HCT116 (cell line): ENCODE results near the gene OBSCN. TPM values are rescaled to one million over a fixed set of nuclear protein-coding genes. Genes with fewer than 3 reads are reported as not detected.

Source experiments
- ATAC-seq: fragments of 200-7000 bp; cut with Tn5 transposase; 2 replicates; pipeline ENCODE4 v1.9.1; 2020; ENCODE audit warnings: mild to moderate bottlenecking, moderate library complexity
- BruUV-seq: library from RNA; stranded (reverse); fragments of 400-500 nt; replicated peaks from 2 replicates; lab custom pipeline; 2021; lab: Mats Ljungman, UMichigan
- CTCF ChIA-PET: fragments of 300-600 bp; sonication (Branson Sonifier 250); formaldehyde crosslinking; loops from one replicate; lab custom pipeline; 2021; ENCODE audit warnings: antibody characterized with exemption; lab: Charles Lee
- POLR2A ChIA-PET: fragments of 300-600, 350-600 bp; sonication (Branson Sonifier 250); formaldehyde crosslinking; loops from one replicate; lab custom pipeline; 2021; ENCODE audit warnings: antibody characterized with exemption; lab: Charles Lee
- RAD21 ChIA-PET, 2 experiments: fragments of 300-600 bp; sonication (Branson Sonifier 250); formaldehyde crosslinking; loops; one replicate each; lab custom pipeline; 2023; ENCODE audit warnings: low total read pairs in 2 of 2; ENCODE audit not compliant: uncharacterized antibody in 2 of 2, unreplicated experiment in 2 of 2, low non-redundant PET in 1 of 2; lab: Charles Lee
- DNase-seq: peaks from one replicate; pipeline ENCODE4 v3.0.0-alpha.2; 2010; ENCODE audit warnings: low read depth, low spot score
- H2AFZ ChIP-seq: fragments of 200-600 bp; shearing (Covaris generic), sonication (generic); 2 replicates; pipeline ENCODE4 v1.6.1; 2017; ENCODE audit warnings: low read depth, mixed run types, mixed read lengths, antibody characterized with exemption, low read length; ENCODE audit not compliant: poor library complexity, severe bottlenecking
- H3K27ac ChIP-seq: 2 replicates; pipeline ENCODE4 v1.5.1; 2012; ENCODE audit warnings: low read depth, low read length
- H3K27me3 ChIP-seq: fragments of 200-600 bp; sonication (generic); 2 replicates; pipeline ENCODE4 v1.6.1; 2016; ENCODE audit warnings: mixed run types, low read length, mixed read lengths; ENCODE audit not compliant: insufficient read depth
- H3K36me3 ChIP-seq, 2 experiments: fragments of 200-500 bp in 1 of 2; fragments of 200-600 bp in 1 of 2; sonication (Bioruptor generic) in 1 of 2; sonication (generic) in 1 of 2; 2 replicates each; pipeline versions ENCODE4 v1.5.1 to v1.6.1; 2014 to 2016; ENCODE audit warnings: low read length in 2 of 2, inconsistent platforms in 1 of 2, mixed read lengths in 1 of 2, mixed run types in 1 of 2; ENCODE audit not compliant: insufficient read depth in 2 of 2, control insufficient read depth in 1 of 2
- H3K4me1 ChIP-seq, 2 experiments: fragments of 200-600 bp in 1 of 2; sonication (generic) in 1 of 2; 2 replicates each; pipeline versions ENCODE4 v1.5.1 to v1.6.1; 2012 to 2017; ENCODE audit warnings: low read length in 2 of 2, inconsistent platforms in 1 of 2, mild to moderate bottlenecking in 1 of 2, mixed read lengths in 1 of 2, mixed run types in 1 of 2, moderate library complexity in 1 of 2; ENCODE audit not compliant: insufficient read depth in 2 of 2, control insufficient read depth in 1 of 2
- H3K4me2 ChIP-seq: fragments of 200-600 bp; sonication (generic); 2 replicates; pipeline ENCODE4 v1.6.1; 2017; ENCODE audit warnings: mixed run types, low read length, mixed read lengths
- H3K4me3 ChIP-seq, 2 experiments: fragments of 200-600 bp in 1 of 2; sonication (generic) in 1 of 2; replicated peaks in 1 of 2; 2 replicates each; pipeline ENCODE4 v1.5.1; 2011 to 2016; ENCODE audit warnings: low read length in 2 of 2, control low read depth in 1 of 2, low read depth in 1 of 2, mild to moderate bottlenecking in 1 of 2, mixed read lengths in 1 of 2, mixed run types in 1 of 2
- H3K79me2 ChIP-seq: fragments of 200-600 bp; sonication (generic); 2 replicates; pipeline ENCODE4 v1.6.1; 2017; ENCODE audit warnings: mild to moderate bottlenecking, mixed run types, low read length, moderate library complexity, mixed read lengths; ENCODE audit not compliant: insufficient read depth
- H3K9ac ChIP-seq: fragments of 200-600 bp; sonication (generic); 2 replicates; pipeline ENCODE4 v1.6.1; 2016; ENCODE audit warnings: low read length, mixed read lengths
- H3K9me2 ChIP-seq: fragments of 200-600 bp; sonication (generic), shearing (Covaris generic); 2 replicates; pipeline ENCODE4 v1.6.1; 2017; ENCODE audit warnings: mixed run types, mild to moderate bottlenecking, moderate library complexity; ENCODE audit not compliant: insufficient read depth
- H3K9me3 ChIP-seq, 2 experiments: fragments of 200-500 bp in 1 of 2; fragments of 200-600 bp in 1 of 2; sonication (Bioruptor generic) in 1 of 2; sonication (generic) in 1 of 2; 2 replicates each; pipeline ENCODE4 v1.6.1; 2014 to 2017; ENCODE audit warnings: low read length in 2 of 2, mixed read lengths in 2 of 2, inconsistent platforms in 1 of 2, low read depth in 1 of 2, mild to moderate bottlenecking in 1 of 2, mixed run types in 1 of 2, moderate library complexity in 1 of 2; ENCODE audit not compliant: control insufficient read depth in 1 of 2, insufficient read depth in 1 of 2
- H4K20me1 ChIP-seq: fragments of 200-600 bp; sonication (generic), shearing (Covaris generic); 2 replicates; pipeline ENCODE4 v1.6.1; 2017; ENCODE audit warnings: mixed run types, mild to moderate bottlenecking, moderate library complexity; ENCODE audit not compliant: insufficient read depth
- ATF3 ChIP-seq: IDR thresholded peaks from 2 replicates; pipeline ENCODE4 v1.6.1; 2012
- CTCF ChIP-seq, 3 experiments: fragments of 200-600 bp in 1 of 3; sonication (generic) in 1 of 3; IDR thresholded peaks in 2 of 3; conservative IDR thresholded peaks in 1 of 3; 2 replicates each; pipeline ENCODE4 v1.5.1; 2012 to 2017; ENCODE audit warnings: low read depth in 2 of 3, low read length in 2 of 3, antibody characterized with exemption in 1 of 3, borderline replicate concordance in 1 of 3, control low read depth in 1 of 3, mild to moderate bottlenecking in 1 of 3, mixed read lengths in 1 of 3, mixed run types in 1 of 3, moderate library complexity in 1 of 3; ENCODE audit not compliant: insufficient read depth in 1 of 3
- EGR1 ChIP-seq: IDR thresholded peaks from 2 replicates; pipeline ENCODE4 v1.6.1; 2012; ENCODE audit warnings: low read depth
- ELF1 ChIP-seq: IDR thresholded peaks from 2 replicates; pipeline ENCODE4 v1.6.1; 2012; ENCODE audit warnings: low read depth, borderline replicate concordance
- JUND ChIP-seq: IDR thresholded peaks from 2 replicates; pipeline ENCODE4 v1.6.1; 2012
- POLR2AphosphoS5 ChIP-seq: IDR thresholded peaks from 2 replicates; pipeline ENCODE4 v1.6.1; 2011; ENCODE audit warnings: mild to moderate bottlenecking, low read depth, low read length, moderate library complexity
- RAD21 ChIP-seq: IDR thresholded peaks from 2 replicates; pipeline ENCODE4 v1.6.1; 2012; ENCODE audit warnings: low read depth, mild to moderate bottlenecking
- SIN3A ChIP-seq: IDR thresholded peaks from 2 replicates; pipeline ENCODE4 v1.6.1; 2012; ENCODE audit warnings: low read depth
- SP1 ChIP-seq: IDR thresholded peaks from 2 replicates; pipeline ENCODE4 v1.6.1; 2012; ENCODE audit warnings: low read depth
- SRF ChIP-seq: IDR thresholded peaks from 2 replicates; pipeline ENCODE4 v1.6.1; 2012; ENCODE audit warnings: low read depth
- YY1 ChIP-seq: IDR thresholded peaks from 2 replicates; pipeline ENCODE4 v1.6.1; 2011; ENCODE audit warnings: low read length, low read depth, moderate library complexity, mild to moderate bottlenecking; ENCODE audit not compliant: insufficient replicate concordance; ENCODE audit errors: extremely low read depth
- ZFX ChIP-seq: fragments of 450-650 bp; IDR thresholded peaks from 2 replicates; pipeline ENCODE4 v1.6.1; 2017
- intact Hi-C: fragments of 100-400 bp; cut with micrococcal nuclease; formaldehyde crosslinking; loops from 2 replicates; pipeline ENCODE4 v1.10.0; 2022
- total RNA-seq: library from RNA; stranded (reverse); gene quantifications from one replicate; pipeline ENCODE4 v1.2.1, GENCODE V29; 2021; ENCODE audit not compliant: unreplicated experiment

The OBSCN gene
- total RNA-seq, 1 experiment from 2014 or later: 16.6 TPM

- TF ChIP-seq ELF1: no peak
- TF ChIP-seq YY1: no peak
- TF ChIP-seq POLR2AphosphoS5: no peak
- no peak for TF ChIP-seq EGR1
- TF ChIP-seq SIN3A: no peak
- no peak for TF ChIP-seq JUND
- TF ChIP-seq RAD21: no peak
- TF ChIP-seq ZFX: no peak
- TF ChIP-seq SP1: no peak
- no peak for TF ChIP-seq SRF
- no TSS peak for BruUV-seq
- Histone ChIP-seq H3K9me2 (no peaks in the 10 kb centered on the region), H2AFZ (no peak overlapping the region), H3K79me2 (no peaks in the 10 kb centered on the region), H3K4me1 (peaks cover 0 to 5% of the 10 kb centered on the region in 2 experiments; a peak in 1 of 4 replicates), H3K9ac (no peak overlapping the region), H3K4me2 (no peak overlapping the region), H3K4me3 (no peak overlapping the region), H3K27ac (no peak overlapping the region), H4K20me1 (no peaks in the 10 kb centered on the region), H3K36me3 (no peaks in the 10 kb centered on the region), H3K27me3 (no peaks in the 10 kb centered on the region), H3K9me3 (peaks cover 0 to 4% of the 10 kb centered on the region in 2 experiments; a peak in 1 of 4 replicates)
- ChIA-PET CTCF (no interaction called here), RAD21 (no interaction called here), POLR2A (no interaction called here)
- intact Hi-C loops: no loop called here
- ATAC-seq (no peak), DNase-seq (no peak)
These were observed 20.8 kb downstream of the OBSCN start for GRCh38 chr1:228228601-228229074.

- CTCF ChIA-PET: no interaction called here
- H3K9me3 ChIP-seq: peaks cover 0 to 4% of the 10 kb centered on the region in 2 experiments; a peak in 2 of 4 replicates
- H3K9ac ChIP-seq: no peak overlapping the region
- no peak overlapping the region for H2AFZ ChIP-seq
- TF ChIP-seq CTCF (IDR thresholded peaks at IDR 0.05 in 2 of 3, conservative IDR thresholded peaks at IDR 0.05 in 1 of 3; ENCODE audit: borderline replicate concordance in 1 of 3, insufficient read depth in 1 of 3, low read depth in 2 of 3, low read length in 2 of 3) (no peak), JUND (no peak), SIN3A (no peak), YY1 (no peak), ELF1 (no peak), ATF3 (no peak), ZFX (no peak)
- RAD21 ChIA-PET: no interaction called here
- POLR2A ChIA-PET: no interaction called here
- no peaks in the 10 kb centered on the region for H3K36me3 ChIP-seq
- peaks cover 0 to 5% of the 10 kb centered on the region in 2 experiments; a peak in 1 of 4 replicates for H3K4me1 ChIP-seq
- H3K4me3 ChIP-seq: no peak overlapping the region
- H4K20me1 ChIP-seq: no peaks in the 10 kb centered on the region
- no TSS peak for BruUV-seq
- no peak overlapping the region for H3K27ac ChIP-seq
- no peak overlapping the region for H3K4me2 ChIP-seq
- DNase-seq (no peak), ATAC-seq (no peak)
- H3K27me3 ChIP-seq: no peaks in the 10 kb centered on the region
- H3K79me2 ChIP-seq: no peaks in the 10 kb centered on the region
- intact Hi-C loops: no loop called here
- no peaks in the 10 kb centered on the region for H3K9me2 ChIP-seq
These were observed 23.3 kb downstream of the OBSCN start for GRCh38 chr1:228231189-228231588.
